Immature natural killer cell (primary cell): ENCODE data around the gene KCNK4. TPM values are rescaled to one million over a fixed set of nuclear protein-coding genes. Genes with fewer than 3 reads are reported as not detected.

Experiments
- DNase-seq, 3 donors: peaks; one replicate each; pipeline ENCODE4 v3.0.0; 2022; ENCODE audit warnings: mixed read lengths in 1 of 3
- H3K27ac Mint-ChIP-seq, 6 donors: one replicate each; pipeline ENCODE4 v1.8.0; 2020; ENCODE audit warnings: mixed read lengths in 6 of 6, mild to moderate bottlenecking in 5 of 6, inconsistent platforms in 4 of 6, moderate library complexity in 3 of 6
- H3K27me3 Mint-ChIP-seq, 3 donors: one replicate each; pipeline ENCODE4 v1.8.0; 2020 to 2021; ENCODE audit warnings: low read depth in 3 of 3, mild to moderate bottlenecking in 3 of 3, mixed read lengths in 3 of 3, moderate library complexity in 3 of 3, inconsistent platforms in 1 of 3
- H3K36me3 Mint-ChIP-seq, 3 donors: one replicate each; pipeline ENCODE4 v1.8.0; 2020; ENCODE audit warnings: mixed read lengths in 3 of 3, inconsistent platforms in 2 of 3, mild to moderate bottlenecking in 2 of 3
- H3K4me1 Mint-ChIP-seq, 2 donors: one replicate each; pipeline ENCODE4 v1.8.0; 2020; ENCODE audit warnings: inconsistent platforms in 2 of 2, mild to moderate bottlenecking in 2 of 2, mixed read lengths in 2 of 2, moderate library complexity in 1 of 2
- H3K4me3 Mint-ChIP-seq, 5 donors: one replicate each; pipeline ENCODE4 v1.8.0; 2020; ENCODE audit warnings: mild to moderate bottlenecking in 5 of 5, mixed read lengths in 5 of 5, inconsistent platforms in 3 of 5, moderate library complexity in 3 of 5
- H3K9me3 Mint-ChIP-seq, 6 donors: one replicate each; pipeline ENCODE4 v1.8.0; 2020; ENCODE audit warnings: mild to moderate bottlenecking in 6 of 6, mixed read lengths in 6 of 6, inconsistent platforms in 4 of 6, moderate library complexity in 3 of 6
- polyA plus RNA-seq, 3 donors: library from polyadenylated mRNA; unstranded; fragments of 300-500 nt; fragmentation: Illumina TruSeq; gene quantifications; one replicate each; pipeline ENCODE4 v1.2.3, GENCODE V29; 2021

The KCNK4 gene
- polyA plus RNA-seq, 3 donors from 2014 or later = not detected

DNA sequence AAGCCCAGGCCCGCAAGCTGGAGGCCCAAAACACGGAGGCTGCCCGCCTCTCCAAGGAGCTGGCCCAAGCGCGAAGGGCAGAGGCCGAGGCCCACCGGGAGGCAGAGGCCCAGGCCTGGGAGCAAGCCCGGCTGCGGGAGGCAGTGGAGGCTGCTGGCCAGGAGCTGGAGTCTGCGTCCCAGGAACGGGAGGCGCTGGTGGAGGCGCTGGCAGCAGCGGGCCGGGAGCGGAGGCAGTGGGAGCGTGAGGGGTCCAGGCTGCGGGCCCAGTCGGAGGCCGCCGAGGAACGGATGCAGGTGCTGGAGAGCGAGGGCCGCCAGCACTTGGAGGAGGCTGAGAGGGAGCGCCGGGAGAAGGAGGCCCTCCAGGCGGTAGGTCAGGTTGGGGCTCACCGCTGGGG is 53.7 kb downstream of the KCNK4 start:
- H3K9me3 Mint-ChIP-seq = no peaks in the 10 kb centered on the region
- no peak overlapping the region for H3K27ac Mint-ChIP-seq
- peaks cover 0 to 8% (median 8%) of the 10 kb centered on the region in 3 donors for H3K27me3 Mint-ChIP-seq
- DNase-seq = no peak
- H3K36me3 Mint-ChIP-seq = peaks cover 0 to 14% (median 3%) of the 10 kb centered on the region in 3 donors
- H3K4me1 Mint-ChIP-seq = peaks cover 26 to 34% of the 10 kb centered on the region in 2 donors
- peak overlapping the region in 1 of 5 donors; percentile 12 for H3K4me3 Mint-ChIP-seq

DNA sequence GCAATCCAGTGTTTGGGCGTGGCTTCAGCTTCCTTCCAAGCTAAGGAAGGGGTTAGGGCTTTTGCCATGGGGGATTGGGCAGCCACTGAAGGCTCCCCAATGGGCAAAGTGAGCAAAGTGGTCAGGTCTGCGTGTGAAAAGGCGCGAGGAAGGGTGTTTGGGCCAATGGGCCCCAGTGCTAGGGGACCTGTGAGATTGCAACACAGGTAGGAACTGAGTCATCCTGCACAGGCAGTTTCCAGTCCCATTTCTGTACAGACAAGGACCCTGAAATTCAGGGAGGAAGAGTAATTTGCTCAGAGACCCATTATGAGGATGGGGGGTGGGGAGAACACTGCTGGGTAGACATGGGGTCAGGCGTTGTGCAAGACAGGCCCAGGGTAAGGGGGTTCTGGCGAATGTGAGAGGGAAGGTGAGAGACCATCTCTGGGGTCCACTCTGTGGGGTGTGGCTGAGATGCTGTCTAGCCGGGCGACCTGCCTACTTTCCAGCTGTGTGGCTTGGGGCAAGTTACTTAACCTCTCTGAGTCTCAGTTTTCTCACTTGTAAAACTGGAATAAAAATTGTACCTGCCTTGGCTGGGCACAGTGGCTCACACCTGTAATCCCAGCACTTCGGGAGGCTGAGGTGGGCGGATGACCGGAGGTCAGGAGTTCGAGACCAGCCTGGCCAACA is 56.2 kb downstream of the KCNK4 start:
- no peak for DNase-seq
- H3K4me3 Mint-ChIP-seq = no peak overlapping the region
- peaks cover 0 to 16% (median 3%) of the 10 kb centered on the region in 3 donors for H3K36me3 Mint-ChIP-seq
- H3K9me3 Mint-ChIP-seq = no peaks in the 10 kb centered on the region
- peak overlapping the region in 1 of 6 donors; percentile 48 for H3K27ac Mint-ChIP-seq
- H3K4me1 Mint-ChIP-seq = peaks cover 10 to 14% of the 10 kb centered on the region in 2 donors
- peaks cover 0 to 5% (median 3%) of the 10 kb centered on the region in 3 donors for H3K27me3 Mint-ChIP-seq

DNA sequence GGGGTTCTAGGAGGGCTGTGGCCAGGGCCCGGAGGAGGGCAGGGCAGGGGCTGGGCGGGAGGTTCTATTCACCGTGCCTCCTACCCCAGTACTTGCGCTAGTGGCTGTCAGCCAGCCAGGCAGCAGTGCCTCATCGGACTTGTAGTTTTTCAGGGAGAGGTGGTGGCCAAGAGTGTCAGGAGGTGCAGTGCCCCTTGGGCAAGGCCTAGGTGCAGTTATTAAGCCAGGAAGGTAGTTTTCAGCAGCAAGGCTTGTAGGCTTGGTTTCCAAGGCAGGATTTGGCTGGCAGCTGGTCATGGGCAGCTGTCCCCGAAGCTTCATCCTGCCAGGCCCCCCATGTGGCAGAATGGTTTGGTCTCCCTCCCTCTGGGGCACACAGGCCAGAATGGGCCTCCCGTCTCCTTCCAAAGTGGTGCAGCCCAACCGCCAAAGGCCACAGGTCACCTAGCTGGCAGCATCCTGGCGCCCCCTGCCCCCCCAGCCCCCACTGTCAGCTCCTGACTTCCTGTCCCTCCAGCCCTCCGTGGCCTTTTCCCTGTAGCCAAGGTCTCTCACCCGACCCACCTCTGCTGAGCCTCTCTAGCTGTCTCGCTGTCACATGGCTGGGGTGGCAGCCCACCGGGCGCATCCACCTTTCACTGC is 57.4 kb downstream of the KCNK4 start:
- H3K4me3 Mint-ChIP-seq = no peak overlapping the region
- H3K9me3 Mint-ChIP-seq = no peaks in the 10 kb centered on the region
- peaks cover 0 to 5% (median 3%) of the 10 kb centered on the region in 3 donors for H3K27me3 Mint-ChIP-seq
- no peak for DNase-seq
- H3K4me1 Mint-ChIP-seq = peaks cover 10 to 11% of the 10 kb centered on the region in 2 donors
- no peak overlapping the region for H3K27ac Mint-ChIP-seq
- H3K36me3 Mint-ChIP-seq = peaks cover 0 to 16% (median 3%) of the 10 kb centered on the region in 3 donors

DNA sequence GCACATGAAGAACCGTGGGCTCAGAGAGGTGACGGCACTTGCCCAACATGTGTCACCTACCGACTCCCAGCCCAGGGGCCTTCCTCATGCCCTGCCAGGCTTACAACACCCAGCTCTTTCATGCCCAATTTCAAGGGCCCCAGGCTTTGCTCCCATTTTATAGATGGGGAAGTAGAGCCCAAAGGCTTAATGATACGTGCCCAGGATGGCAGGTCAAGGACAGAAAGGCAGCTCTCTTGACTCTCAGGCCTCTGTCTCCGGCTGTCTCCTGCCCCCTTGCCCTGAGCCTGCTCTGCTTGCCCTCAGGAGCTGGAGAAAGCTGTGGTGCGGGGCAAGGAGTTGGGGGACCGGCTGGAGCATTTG is 57.9 kb downstream of the KCNK4 start:
- no peaks in the 10 kb centered on the region for H3K9me3 Mint-ChIP-seq
- H3K36me3 Mint-ChIP-seq = peaks cover 0 to 16% (median 3%) of the 10 kb centered on the region in 3 donors
- no peak for DNase-seq
- H3K27ac Mint-ChIP-seq = no peak overlapping the region
- peaks cover 10 to 11% of the 10 kb centered on the region in 2 donors for H3K4me1 Mint-ChIP-seq
- H3K27me3 Mint-ChIP-seq = peaks cover 0 to 5% (median 3%) of the 10 kb centered on the region in 3 donors
- no peak overlapping the region for H3K4me3 Mint-ChIP-seq

DNA sequence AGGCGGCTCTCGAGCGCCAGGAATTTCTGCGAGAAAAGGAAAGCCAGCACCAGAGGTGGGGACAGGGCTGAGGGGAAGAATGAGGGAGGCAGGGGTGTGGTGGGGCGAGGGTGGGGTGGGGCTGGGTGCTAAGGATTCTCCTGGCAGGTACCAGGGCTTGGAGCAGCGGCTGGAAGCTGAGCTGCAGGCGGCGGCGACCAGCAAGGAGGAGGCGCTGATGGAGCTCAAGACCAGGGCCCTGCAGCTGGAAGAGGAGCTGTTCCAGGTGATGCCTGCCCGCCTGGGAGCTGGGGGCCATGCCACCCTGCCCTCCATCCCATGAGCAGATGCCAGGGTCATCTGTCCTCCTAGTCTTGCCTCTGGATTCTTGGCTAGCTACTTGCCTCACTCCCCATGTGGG is 58.3 kb downstream of the KCNK4 start:
- no peaks in the 10 kb centered on the region for H3K9me3 Mint-ChIP-seq
- H3K4me3 Mint-ChIP-seq = no peak overlapping the region

More for the DNA sequence above, 58.3 kb downstream of the KCNK4 start:
- DNase-seq = no peak
- Mint-ChIP-seq H3K36me3 (peaks cover 0 to 16% (median 3%) of the 10 kb centered on the region in 3 donors), H3K4me1 (peaks cover 10 to 11% of the 10 kb centered on the region in 2 donors), H3K27me3 (peaks cover 0 to 5% (median 3%) of the 10 kb centered on the region in 3 donors), H3K27ac (peak overlapping the region in 1 of 6 donors; percentile 69)

Other genes starting within 250 kb of the KCNK4 start
- gene MACROD1, start 125.2 kb upstream of the KCNK4 start, polyA plus RNA-seq = 1 to 10 TPM; 4.8 to 7.1 (median 6.5) TPM
- 100 to 1,000 TPM in 1 of 3 donors, 10 to 100 TPM in 2; 51.3 to 113 (median 57.3) TPM for gene STIP1, start 105.1 kb upstream of the KCNK4 start, polyA plus RNA-seq
- 100 to 1,000 TPM; 181 to 297 (median 236) TPM for gene FERMT3, start 84.6 kb upstream of the KCNK4 start, polyA plus RNA-seq
- gene TRPT1, start 65.1 kb upstream of the KCNK4 start, polyA plus RNA-seq = 10 to 100 TPM; 42.2 to 51.0 (median 43.8) TPM
- gene NUDT22, start 65.0 kb upstream of the KCNK4 start, polyA plus RNA-seq = 10 to 100 TPM; 64.9 to 95.4 (median 74.9) TPM
- gene DNAJC4, start 60.8 kb upstream of the KCNK4 start, polyA plus RNA-seq = 10 to 100 TPM; 25.2 to 32.6 (median 26.7) TPM
- gene VEGFB, start 56.7 kb upstream of the KCNK4 start, polyA plus RNA-seq = 10 to 100 TPM in 1 of 3 donors, 1 to 10 TPM in 2; 6.7 to 10.3 (median 9.4) TPM
- gene FKBP2, start 50.2 kb upstream of the KCNK4 start, polyA plus RNA-seq = 100 to 1,000 TPM; 110 to 142 (median 130) TPM
- gene PPP1R14B, start 44.4 kb upstream of the KCNK4 start, polyA plus RNA-seq = 10 to 100 TPM; 16.6 to 34.9 (median 33.3) TPM
- gene PLCB3, start 39.8 kb upstream of the KCNK4 start, polyA plus RNA-seq = under 1 TPM in 2 of 3 donors, not detected in 1; 0.33 to 0.49 TPM
- gene BAD, start 6.6 kb upstream of the KCNK4 start, polyA plus RNA-seq = 10 to 100 TPM; 67.7 to 87.5 (median 77.3) TPM
- gene GPR137, start 5.5 kb upstream of the KCNK4 start, polyA plus RNA-seq = 10 to 100 TPM in 1 of 3 donors, 1 to 10 TPM in 2; 6.9 to 11.6 (median 7.4) TPM
- not detected for gene CATSPERZ, start 9.1 kb downstream of the KCNK4 start, polyA plus RNA-seq
- 10 to 100 TPM in 1 of 3 donors, 1 to 10 TPM in 2; 4.6 to 18.0 (median 8.7) TPM for gene ESRRA, start 14.2 kb downstream of the KCNK4 start, polyA plus RNA-seq
- 100 to 1,000 TPM; 216 to 464 (median 322) TPM for gene TRMT112, start 26.3 kb downstream of the KCNK4 start, polyA plus RNA-seq
- 100 to 1,000 TPM; 319 to 558 (median 418) TPM for gene PRDX5, start 26.8 kb downstream of the KCNK4 start, polyA plus RNA-seq
- 10 to 100 TPM; 10.3 to 86.7 (median 16.4) TPM for gene CCDC88B, start 48.9 kb downstream of the KCNK4 start, polyA plus RNA-seq
- gene RPS6KA4, start 67.9 kb downstream of the KCNK4 start, polyA plus RNA-seq = 10 to 100 TPM in 1 of 3 donors, 1 to 10 TPM in 2; 5.0 to 16.7 (median 8.5) TPM